Ramos (cell line): ENCODE measurements around the gene IGFBP3.

Experiments used
- in situ Hi-C: fragments of 300-500 bp; cut with MboI; formaldehyde crosslinking; loops from one replicate; pipeline ENCODE4 v1.14.3; 2022; ENCODE audit warnings: low sequenced_read_pairs; ENCODE audit not compliant: unreplicated experiment

The IGFBP3 gene

DNA sequence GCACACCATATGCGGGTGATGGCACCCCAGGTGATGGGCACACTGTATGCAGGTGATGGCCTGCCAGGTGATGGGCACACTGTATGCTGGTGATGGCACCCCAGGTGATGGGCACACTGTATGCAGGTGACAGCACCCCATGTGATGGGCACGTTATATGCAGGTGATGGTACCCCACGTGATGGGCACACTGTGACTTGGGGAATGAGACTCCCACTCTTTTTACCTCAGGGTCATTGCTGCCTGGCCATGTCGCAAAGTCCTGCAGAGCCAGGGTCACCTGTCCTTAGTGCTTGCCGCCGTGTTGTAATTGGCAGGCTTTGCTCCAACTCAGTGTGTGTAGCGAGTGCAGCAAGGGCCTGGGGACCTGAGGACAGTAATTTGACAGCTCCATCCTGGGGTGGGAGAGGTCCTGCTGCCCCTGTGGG is 40.6 kb downstream of the IGFBP3 start:
- in situ Hi-C loops = no loop called here

GRCh38 chr7:45878457-45879144 is 42.5 kb downstream of the IGFBP3 start:
- in situ Hi-C loops = no loop called here

- in situ Hi-C loops = no loop called here
These were observed 44.6 kb downstream of the IGFBP3 start for GRCh38 chr7:45876519-45876918.

DNA sequence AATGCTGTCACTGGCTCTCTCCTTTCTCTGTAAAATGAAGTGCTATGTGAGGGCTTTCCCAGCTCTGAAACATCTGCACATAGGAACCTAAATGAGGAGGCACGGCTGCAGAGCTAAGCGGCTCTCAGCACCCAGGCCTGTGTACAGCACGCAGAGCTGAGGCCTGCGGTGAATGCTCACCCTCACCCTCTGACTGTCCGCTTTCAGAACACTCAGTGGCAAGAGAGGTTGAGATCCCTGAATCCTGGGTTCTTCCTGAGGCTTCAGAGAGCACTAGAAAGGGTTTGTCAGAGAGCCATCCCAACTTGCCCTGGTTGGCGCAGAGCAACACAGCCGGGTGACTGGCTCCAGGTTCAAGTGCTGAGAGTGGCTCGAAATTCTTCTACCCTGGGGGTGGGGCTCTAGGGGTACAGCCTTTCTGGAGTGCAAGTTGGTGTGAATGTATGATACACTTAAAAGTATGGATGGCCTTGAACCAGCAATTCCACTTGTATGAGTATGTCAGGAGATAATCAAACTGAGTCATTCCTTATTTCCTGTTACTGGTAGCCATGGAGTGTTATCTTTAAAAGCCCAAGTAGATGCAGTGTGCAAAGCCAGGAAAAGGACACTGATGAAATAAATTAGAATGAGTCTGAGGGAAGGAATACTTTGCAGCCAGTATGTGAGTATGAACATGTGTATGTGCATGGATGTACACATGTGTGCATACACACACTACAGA is 46.5 kb downstream of the IGFBP3 start:
- in situ Hi-C loops = no loop called here

GRCh38 chr7:45873355-45873754 is 47.7 kb downstream of the IGFBP3 start:
- in situ Hi-C loops = no loop called here

- in situ Hi-C loops = no loop called here
These were observed 48.1 kb downstream of the IGFBP3 start, which contains the start of gene CCDC201 for GRCh38 chr7:45873035-45873354. Gene CCDC201, minus strand, starts transcription at chr7:45873082. Its CDS starts 75 bp downstream, at chr7:45873007.

GRCh38 chr7:45872116-45873034 is 48.7 kb downstream of the IGFBP3 start:
- in situ Hi-C loops = no loop called here

GRCh38 chr7:45869426-45869825 is 51.6 kb downstream of the IGFBP3 start:
- in situ Hi-C loops = loop anchor here (10.0 kb wide), 1 partner anchor 195 kb away; no protein-coding TSS in a partner anchor

DNA sequence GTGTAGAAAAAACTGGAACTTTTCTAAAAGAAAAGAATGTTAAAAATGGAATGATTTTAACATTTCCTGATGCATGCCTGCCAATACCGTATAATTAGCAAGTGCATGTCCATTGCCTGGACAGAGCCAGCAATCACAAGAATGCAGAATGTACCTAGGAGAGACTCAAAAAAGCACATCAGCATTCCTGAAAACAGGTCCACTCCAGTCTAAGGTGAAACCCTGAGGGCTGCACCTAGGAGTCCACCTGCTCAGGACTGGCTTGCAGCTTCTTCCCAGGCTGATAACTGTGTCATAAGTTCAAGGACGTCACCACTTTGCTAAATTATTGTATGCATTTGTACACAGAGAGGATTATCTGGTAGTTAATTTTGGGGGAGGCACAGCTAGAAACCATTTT is 53.6 kb downstream of the IGFBP3 start:
- in situ Hi-C loops = loop anchor here (10.0 kb wide), 1 partner anchor 193 kb away; no protein-coding TSS in a partner anchor

DNA sequence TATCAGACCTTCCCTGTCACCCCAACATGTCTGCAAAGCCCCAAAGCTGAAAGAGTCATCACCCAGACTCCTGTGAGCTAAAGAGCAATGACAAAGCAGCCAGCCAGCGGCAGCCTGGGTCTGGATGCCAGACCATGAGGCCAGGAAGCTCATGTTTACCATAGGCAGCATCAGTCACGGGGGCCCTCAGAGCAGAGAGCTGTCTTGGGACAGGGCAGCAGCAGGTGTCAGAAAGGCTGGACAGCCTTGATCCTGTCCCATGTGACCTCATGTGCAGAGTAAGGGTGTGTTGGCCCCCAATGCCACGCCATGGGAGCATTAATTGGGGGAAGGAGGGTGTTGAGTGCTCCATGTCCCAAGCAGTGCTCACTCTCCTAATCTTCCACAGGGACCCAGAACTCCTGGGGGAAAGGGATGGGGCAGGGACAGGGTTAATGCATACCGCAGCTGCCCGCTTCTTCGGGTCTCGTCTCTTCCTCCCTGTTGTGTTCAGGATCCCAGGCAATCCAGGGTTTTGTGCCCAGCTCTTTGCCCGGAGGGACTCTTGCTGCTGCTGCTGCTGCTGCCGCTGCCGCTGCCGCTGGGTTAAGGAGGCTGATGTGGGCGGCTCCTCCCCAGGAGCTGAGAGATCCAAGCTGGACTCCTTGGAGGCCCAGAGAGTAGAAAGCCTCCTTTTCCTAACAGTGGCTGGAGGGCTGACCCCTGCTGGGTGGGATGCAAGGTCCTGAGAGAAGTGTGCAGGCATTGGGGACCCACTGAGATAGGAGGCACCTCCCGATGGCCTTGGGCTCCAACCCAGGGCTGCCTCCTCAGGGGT is 55.3 kb downstream of the IGFBP3 start:
- in situ Hi-C loops = loop anchor here (10.0 kb wide), 1 partner anchor 191 kb away; no protein-coding TSS in a partner anchor

DNA sequence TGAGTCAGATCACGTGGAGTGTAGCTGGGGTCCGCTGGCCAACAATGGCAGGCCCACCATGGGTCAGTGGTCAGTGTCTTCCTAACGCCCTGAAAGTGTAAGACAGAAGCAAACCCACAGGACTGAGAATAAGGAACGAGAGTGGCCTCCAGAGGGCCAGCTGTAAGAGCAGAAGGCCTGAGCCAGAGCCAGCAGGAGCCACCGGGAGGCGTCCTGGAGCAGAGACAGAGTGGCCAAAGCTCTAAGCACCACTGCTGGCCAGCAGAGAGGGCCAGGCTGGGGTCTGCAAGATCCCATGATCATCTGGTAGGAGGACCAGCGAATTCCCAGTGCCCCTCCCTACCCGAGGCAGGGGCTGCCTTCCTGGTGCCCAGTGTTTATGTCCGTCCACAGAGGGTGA is 57.4 kb downstream of the IGFBP3 start:
- in situ Hi-C loops = loop anchor here (10.0 kb wide), 1 partner anchor 189 kb away; no protein-coding TSS in a partner anchor
